Lower lobe of right lung (tissue), 2 donors: Measurements from ENCODE around the gene TRAF4. TPM values are rescaled to one million over a fixed set of nuclear protein-coding genes. Genes with fewer than 3 reads are reported as not detected.
"Not testable (repeated sequence)": the region's sequence is repeated elsewhere in the genome, so short reads cannot be mapped to it uniquely, and the experiment has no call there.

Experiments used
- ATAC-seq, 2 donors: fragments of 200-7000 bp; cut with Tn5 transposase; one replicate each; pipeline ENCODE4 v1.9.1; 2020 to 2022; ENCODE audit warnings: mild to moderate bottlenecking in 2 of 2, moderate library complexity in 2 of 2
- DNase-seq: peaks from one replicate; pipeline ENCODE4 v3.0.0-alpha.2; 2020
- H3K27ac ChIP-seq: fragments of 200-600 bp; one replicate; pipeline ENCODE4 v1.8.0; 2022
- H3K27me3 ChIP-seq: fragments of 200-600 bp; one replicate; pipeline ENCODE4 v1.8.0; 2022; ENCODE audit warnings: low read depth
- H3K36me3 ChIP-seq: fragments of 200-600 bp; one replicate; pipeline ENCODE4 v1.8.0; 2022; ENCODE audit warnings: mild to moderate bottlenecking
- H3K4me1 ChIP-seq: fragments of 200-600 bp; one replicate; pipeline ENCODE4 v1.8.0; 2022
- H3K4me3 ChIP-seq: fragments of 200-600 bp; one replicate; pipeline ENCODE4 v1.8.0; 2022; ENCODE audit warnings: mild to moderate bottlenecking
- H3K9me3 ChIP-seq: fragments of 200-600 bp; one replicate; pipeline ENCODE4 v1.8.0; 2022
- CTCF ChIP-seq: fragments of 200-600 bp; IDR thresholded peaks from one replicate; pipeline ENCODE4 v1.8.0; 2022; ENCODE audit warnings: antibody characterized with exemption, mild to moderate bottlenecking
- intact Hi-C: fragments of 100-400 bp; cut with DNase I; formaldehyde crosslinking; loops from one replicate; pipeline ENCODE4 v1.11.0; 2022
- total RNA-seq: library from RNA; stranded (reverse); fragmentation: NEBNext Ultra II Directional; extraction: Animal tissue kit (Norgen Biotek cat#: 25700); gene quantifications from one replicate; pipeline ENCODE4 v1.2.1, GENCODE V29; 2021
- donor health status: DM: no; HTN: yes; CAD: no; lungs with severe emphysema.

The TRAF4 gene
- total RNA-seq, 1 donor from 2014 or later = 52.8 TPM

DNA sequence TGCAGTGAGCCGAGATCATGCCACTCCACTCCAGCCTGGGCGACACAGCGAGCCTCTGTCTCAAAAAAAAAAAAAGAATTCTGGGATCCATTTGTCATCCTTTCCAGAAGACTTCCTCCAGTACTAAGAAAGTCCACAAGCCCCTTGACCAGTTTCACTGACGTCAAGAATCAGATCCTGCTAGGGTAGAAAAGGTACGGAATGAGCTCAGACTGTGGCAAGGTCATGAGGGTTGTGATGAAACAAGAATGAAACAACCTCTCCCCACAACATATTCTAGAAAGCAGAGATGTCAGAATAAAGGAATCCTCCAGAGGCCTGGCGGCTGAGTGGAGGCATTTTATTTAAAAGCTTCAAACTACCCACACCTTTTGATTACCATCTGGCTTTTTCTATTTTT, 29.9 kb downstream of the TRAF4 start:
- H3K27me3 ChIP-seq = no peaks in the 10 kb centered on the region
- H3K36me3 ChIP-seq = peaks cover 10% of the 10 kb centered on the region
- H3K4me1 ChIP-seq = peaks cover 12% of the 10 kb centered on the region
- no peak for TF ChIP-seq CTCF
- DNase-seq = no peak
- no peak overlapping the region for H3K4me3 ChIP-seq
- intact Hi-C loops = no loop called here
- ATAC-seq = no peak
- no peaks in the 10 kb centered on the region for H3K9me3 ChIP-seq
- no peak overlapping the region for H3K27ac ChIP-seq

- Histone ChIP-seq H3K4me1 (peaks cover 12% of the 10 kb centered on the region), H3K27me3 (no peaks in the 10 kb centered on the region), H3K9me3 (no peaks in the 10 kb centered on the region), H3K36me3 (peaks cover 10% of the 10 kb centered on the region), H3K4me3 (no peak overlapping the region), H3K27ac (no peak overlapping the region)
- no peak for ATAC-seq
- intact Hi-C loops = no loop called here
- no peak for DNase-seq
- TF ChIP-seq CTCF = no peak
Measured at GRCh38 chr17:28774206-28774605, 30.4 kb downstream of the TRAF4 start.

DNA sequence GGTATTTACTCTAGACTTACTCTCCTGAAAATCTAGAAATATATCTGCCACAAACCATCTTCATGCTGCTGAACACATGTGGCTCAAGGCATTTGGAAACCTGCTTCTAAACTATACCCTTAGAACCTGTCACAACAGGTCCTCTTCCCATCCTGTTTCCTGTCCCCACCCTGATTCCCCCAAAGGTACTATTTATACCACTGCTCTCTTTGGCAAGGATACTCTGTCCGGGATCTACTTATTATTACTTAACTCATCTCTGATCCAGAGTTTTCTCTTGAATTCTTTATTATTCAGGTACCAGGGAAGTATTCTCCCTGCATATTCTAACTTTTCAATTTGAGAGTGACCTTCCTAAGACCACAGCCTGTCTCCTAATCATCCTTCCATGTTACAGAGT, 33.4 kb downstream of the TRAF4 start:
- no peaks in the 10 kb centered on the region for H3K9me3 ChIP-seq
- peaks cover 21% of the 10 kb centered on the region for H3K36me3 ChIP-seq
- no peak overlapping the region for H3K27ac ChIP-seq
- H3K4me1 ChIP-seq = peaks cover 12% of the 10 kb centered on the region
- ATAC-seq (no peak), DNase-seq (no peak)
- intact Hi-C loops = no loop called here
- no peak for TF ChIP-seq CTCF
- H3K4me3 ChIP-seq = no peak overlapping the region
- no peaks in the 10 kb centered on the region for H3K27me3 ChIP-seq

- ATAC-seq, DNase-seq, H3K9me3 ChIP-seq, H3K27ac ChIP-seq, H3K4me3 ChIP-seq, H3K27me3 ChIP-seq, intact Hi-C loops: not testable (repeated sequence)
- Histone ChIP-seq H3K36me3 (peaks cover 11% of the 10 kb centered on the region), H3K4me1 (peaks cover 12% of the 10 kb centered on the region)
Measured at GRCh38 chr17:28779601-28780000, 35.8 kb downstream of the TRAF4 start.

- H3K36me3 ChIP-seq = peaks cover 11% of the 10 kb centered on the region
- no peak for ATAC-seq
Measured at GRCh38 chr17:28783161-28783560, 39.4 kb downstream of the TRAF4 start.

DNA sequence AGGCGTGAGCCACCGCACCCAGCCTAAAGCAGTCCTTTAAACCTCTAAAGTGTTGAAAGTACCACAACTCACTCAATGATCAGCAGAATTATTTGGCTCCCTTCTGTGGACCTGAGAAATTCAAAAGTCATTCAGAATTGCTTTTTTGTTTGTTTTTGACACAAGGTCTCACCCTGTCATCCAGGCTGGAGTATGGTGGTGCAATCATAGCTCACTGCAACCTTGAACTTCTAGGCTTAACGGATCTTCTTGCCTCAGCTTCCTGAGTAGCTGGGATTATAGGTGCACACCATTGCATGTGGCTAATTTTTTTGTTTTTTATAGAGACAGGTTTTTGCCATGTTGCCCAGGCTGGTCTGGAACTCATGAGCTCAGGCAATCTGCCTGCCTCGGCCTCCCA, 44.3 kb downstream of the TRAF4 start:
- no peak for TF ChIP-seq CTCF

More at GRCh38 chr17:28783161-28783560, 39.4 kb downstream of the TRAF4 start:
- Histone ChIP-seq H3K4me3 (no peak overlapping the region), H3K4me1 (no peaks in the 10 kb centered on the region), H3K9me3 (no peaks in the 10 kb centered on the region), H3K27me3 (no peaks in the 10 kb centered on the region), H3K27ac (no peak overlapping the region)
- no peak for DNase-seq
- no peak for TF ChIP-seq CTCF
- intact Hi-C loops = no loop called here

More for the DNA sequence above, 44.3 kb downstream of the TRAF4 start:
- H3K27ac ChIP-seq = no peak overlapping the region
- H3K4me1 ChIP-seq = no peaks in the 10 kb centered on the region
- DNase-seq (no peak), ATAC-seq (no peak)
- no peaks in the 10 kb centered on the region for H3K9me3 ChIP-seq
- H3K4me3 ChIP-seq = no peak overlapping the region
- peaks cover 5% of the 10 kb centered on the region for H3K36me3 ChIP-seq
- intact Hi-C loops = no loop called here
- no peaks in the 10 kb centered on the region for H3K27me3 ChIP-seq
